HG03354 (cell line): ENCODE data around the gene TTC28.

Source experiments
- ATAC-seq: cut with Tn5 transposase; IDR thresholded peaks from one replicate; pipeline ENCODE4 v1.9.1; 2021; ENCODE audit warnings: mild to moderate bottlenecking; ENCODE audit not compliant: unreplicated experiment, poor library complexity, severe bottlenecking

Gene TTC28

DNA sequence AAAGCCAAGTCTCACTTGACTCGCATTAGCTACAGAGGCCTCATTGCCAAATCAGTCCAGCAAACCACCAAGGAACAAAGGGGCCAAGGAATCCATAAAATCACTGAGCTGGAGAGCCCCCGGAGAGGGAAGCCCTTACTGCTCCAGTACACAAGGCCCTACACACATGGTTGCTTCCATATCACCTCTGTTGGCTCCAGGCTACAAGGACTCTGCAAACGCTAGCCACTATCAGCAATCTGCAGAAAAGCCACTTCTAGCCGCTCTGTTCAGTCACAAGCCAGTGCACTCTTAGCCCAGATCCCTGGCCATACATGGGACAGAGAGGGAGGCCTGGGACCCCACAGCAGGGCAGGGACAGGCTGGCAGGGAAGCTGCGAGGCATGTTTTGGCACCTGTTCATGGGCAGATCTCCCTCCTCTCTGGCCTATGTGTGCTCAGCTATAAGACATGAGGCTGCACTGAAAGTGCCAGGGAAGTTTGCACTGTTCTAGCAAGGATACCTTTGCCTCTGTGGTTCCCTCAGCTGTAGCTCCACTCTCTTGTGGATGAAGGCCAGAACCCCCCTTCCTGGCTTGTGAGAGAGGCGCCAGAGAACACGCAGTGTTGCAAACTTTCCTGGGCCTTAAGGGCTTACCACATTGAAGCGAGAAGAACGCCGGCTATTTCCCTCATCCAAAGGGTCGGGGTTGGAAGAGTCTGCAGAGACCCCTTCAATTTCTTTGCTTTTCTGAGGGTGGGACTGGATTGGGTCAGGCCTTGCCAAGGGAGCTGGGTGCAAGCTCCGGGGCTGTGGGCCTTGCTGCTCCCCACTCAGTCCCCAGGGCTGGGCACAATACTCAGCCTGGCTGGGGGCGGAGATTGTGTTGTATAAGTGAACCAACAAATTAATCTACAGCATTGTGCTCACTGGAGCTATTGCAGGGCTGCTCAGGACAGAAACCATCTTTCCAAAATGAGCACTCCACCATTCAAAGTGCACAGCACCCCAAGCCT, 651.9 kb downstream of the TTC28 start:
- ATAC-seq, result no peak

DNA sequence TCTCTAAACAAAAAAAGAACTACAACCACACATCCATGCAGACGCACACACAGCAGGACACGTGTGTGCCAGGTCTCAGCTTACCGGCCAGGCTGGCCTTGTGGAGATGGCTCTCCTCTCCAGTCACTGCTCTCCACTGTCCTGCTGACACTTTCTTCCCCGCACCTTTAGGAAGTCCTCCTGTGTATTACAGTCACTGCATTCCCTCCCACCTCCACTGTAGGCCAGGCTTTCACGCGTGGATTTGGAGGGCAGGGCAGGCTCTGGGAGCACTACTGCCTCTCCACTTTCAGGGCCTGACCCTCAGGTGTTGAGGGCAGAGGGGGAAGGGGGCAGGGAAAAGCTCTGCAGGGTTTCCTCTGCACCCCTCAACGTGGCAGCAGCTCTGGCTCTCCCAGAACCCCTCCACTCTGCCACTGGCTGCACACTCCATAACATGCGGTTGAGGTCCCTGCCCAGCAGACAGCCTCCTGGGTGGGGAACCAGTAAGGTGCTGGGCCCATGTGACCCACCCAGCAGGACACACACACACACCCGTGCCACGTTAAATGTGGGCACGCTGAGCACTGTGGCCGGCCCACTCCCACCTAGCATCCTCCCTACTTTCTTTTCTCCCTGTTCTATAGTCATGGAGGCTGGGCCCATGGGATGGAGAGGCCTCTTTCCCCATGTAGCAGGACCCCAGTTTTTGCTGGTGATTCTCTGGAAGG, 653.6 kb downstream of the TTC28 start:
- no peak for ATAC-seq

DNA sequence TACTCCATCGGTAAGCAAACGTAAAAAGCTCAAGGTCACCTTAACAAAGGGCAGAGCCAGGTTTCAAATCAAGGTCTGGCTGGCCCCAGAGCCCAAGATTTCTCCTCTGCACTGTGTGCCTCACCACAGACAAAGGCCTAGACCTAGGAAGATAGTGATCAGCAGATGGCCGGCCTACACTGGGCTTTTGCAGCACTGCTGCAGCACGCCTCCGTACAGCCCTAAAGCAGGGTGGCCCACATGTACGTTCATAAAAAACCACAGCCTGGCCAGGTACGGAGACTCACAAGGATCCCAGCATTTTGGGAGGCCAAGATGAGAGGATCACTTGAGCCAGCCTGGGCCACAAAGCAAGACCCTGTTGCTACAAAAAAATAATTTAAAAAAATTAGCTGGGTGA, 654.3 kb downstream of the TTC28 start:
- no peak for ATAC-seq

DNA sequence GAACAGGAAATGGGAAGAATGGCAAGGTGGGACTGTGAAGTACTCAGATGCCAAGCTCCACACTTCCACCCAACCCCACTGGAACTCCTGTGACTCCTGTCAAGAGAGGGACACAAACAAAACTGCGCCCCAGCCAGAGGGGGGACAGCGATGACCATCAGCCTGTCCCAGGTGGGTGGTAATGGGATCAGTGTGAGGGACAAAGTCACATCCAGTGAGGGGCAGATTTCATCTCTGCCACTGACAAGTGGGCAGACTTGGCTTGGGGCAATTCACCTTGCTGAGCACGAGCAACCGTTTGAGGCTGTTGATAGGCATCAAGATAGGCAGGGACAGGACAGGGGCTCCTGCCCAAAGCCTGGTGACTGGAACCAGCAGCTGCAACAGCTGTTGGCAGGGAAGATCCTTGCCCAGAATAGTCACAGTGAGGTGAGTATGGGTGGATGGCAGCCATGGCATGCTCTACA, 655.2 kb downstream of the TTC28 start:
- no peak for ATAC-seq

DNA sequence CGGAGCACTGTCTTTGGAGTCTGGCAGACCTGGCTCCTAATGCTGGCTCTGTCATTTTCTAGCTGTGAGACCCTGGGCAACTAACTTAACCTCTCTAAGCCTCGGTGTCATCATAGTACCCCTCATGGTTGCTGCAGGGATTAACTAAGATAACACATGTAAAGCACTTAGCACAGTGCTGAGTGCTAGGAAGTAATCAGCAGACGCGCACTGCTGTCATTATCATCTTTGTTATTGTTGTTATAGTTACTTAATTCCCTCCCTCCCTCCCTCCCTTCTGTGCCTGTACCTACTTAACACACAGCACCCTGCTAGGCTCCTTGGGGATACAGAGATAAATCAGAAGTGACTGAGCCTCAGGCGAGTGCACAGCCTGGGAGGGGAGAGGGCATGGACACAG, 655.9 kb downstream of the TTC28 start:
- no peak for ATAC-seq

DNA sequence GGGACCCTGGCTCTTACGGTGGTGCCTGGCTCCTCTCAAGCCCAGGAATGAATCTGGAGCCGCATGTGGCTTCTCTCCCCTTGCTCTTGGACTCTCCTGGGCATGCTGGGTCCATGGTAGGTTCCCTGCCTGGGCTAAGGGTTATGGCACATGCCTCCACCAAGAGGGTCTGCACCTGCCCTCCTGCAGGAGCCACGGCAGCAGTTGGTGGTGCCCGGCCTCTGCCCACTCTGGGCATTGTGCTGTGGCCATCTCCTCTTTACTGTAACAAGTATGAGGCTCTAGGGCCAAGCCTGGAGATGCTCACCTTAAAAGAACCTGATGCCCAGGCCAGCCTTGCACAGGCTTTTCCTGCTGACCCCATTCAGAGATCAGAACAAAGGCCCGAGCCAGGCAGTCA, 656.6 kb downstream of the TTC28 start:
- ATAC-seq, result no peak

DNA sequence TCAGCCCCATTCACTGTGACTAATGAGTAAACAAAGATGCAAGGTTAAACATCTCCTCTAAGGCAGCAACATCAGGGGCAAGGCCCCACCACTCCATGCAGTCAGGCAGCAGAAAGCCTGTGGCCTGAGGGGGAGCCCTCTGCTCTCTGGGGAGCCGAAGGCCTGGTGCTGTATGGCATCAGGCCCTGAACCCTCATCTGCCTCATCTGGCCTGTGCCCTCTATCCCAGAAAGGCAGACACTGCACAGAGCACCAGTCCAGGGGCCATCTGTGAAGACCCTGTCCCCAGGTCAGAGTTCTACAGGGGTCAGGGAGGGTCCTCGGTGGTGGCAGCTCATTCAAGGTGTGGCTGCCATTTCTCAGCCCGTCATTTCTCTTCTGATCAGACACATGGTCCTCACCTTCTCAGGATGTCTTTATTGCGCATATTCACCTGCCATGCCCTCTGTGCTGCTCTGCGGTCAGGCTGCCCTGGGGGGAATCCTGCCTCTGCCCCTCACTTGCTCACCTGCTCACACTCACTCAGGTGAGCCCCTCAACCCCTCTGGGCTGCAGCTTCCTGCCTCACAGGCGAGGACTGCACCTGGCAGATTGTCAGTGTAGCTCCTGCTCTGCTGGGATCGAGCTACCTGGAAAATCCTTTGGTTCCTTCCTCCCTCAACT, 657.5 kb downstream of the TTC28 start:
- ATAC-seq, result no peak

DNA sequence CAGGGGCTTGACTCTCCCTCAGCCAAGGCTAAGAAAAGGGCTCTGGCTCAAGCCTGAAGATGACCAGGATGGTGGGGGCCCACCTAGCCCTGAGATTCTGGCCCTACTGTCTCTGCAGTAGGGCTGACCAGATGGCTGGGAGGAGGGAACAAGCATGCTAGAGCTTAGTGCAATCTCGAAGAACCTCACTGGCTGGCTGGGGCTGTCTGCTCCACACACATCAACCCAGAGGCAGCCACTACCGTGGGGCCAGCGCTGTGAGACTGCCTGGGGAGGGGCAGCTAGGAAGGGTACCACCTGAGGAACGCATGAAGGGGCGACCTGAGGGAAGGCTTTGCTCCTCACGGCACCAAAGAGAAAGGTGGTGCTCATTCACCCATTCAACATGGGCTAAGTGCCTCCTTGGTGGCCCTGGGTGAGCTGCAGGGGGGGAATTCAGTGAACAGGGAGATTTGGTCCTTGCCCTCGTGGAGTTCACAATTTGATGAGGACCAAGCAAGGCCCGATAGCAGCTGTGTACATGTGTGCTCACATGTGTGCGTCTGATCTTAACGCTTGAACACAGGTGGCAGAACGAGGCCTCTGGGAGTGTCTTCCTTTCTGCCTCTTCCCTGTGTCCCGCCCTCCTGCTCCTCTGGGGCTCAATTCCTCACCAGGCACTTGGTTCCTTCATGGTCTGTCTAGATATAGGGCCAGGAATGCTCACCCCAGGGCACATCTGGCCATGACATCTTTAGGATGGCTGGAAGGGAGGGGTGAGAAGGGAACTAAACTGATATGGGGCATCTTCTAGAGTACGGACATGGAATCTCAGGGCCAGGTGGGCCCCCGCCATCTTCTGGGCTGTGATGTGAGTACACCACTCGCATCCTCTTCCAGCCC, 658.3 kb downstream of the TTC28 start:
- no peak for ATAC-seq

DNA sequence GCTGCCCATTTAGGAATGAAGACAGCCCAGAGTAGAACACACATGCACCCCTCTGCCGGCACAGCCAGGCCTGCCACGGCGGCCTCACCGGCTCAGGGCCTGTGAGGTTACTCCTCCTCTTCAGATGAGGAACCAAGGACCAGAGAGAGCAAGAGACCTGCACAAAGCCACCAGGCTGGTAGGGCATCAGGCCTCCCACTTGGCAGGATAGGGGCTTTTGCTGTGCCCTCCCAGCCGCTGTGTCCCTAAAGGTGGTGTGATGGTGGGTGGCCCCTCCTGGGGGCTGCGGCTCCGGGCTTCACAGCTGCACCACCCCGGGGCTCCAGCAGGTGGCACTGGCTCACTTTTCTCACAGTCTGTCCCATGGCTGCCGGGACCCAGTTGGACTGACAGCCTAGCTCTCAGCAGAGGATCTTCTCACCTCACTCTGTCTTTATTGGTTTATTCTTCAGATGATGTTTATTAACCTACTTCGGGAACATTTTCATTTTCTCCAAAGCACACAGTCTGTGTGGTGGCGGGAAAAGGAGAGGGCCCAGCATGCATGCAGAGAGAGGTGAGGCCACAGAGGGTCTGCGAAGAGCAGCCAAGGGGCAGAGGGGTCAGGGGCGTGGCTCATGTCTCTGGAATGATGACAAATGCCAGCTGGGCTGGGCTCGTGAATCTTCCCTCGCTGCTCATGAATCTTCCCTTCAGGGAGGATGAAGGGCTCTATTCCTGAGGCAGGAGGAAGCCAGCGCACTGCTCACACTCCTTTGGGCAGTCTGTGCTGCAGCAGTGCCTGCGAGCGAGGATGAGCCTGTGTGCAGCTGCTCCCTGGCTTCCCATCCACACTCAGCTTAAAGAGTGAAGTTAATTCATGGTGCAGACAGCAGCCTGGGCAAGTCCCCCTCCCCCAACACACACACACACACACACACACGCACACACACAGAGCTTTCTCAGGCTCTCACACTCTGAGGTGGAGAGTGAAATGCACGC, 659.5 kb downstream of the TTC28 start:
- ATAC-seq, result peak; percentile 72

DNA sequence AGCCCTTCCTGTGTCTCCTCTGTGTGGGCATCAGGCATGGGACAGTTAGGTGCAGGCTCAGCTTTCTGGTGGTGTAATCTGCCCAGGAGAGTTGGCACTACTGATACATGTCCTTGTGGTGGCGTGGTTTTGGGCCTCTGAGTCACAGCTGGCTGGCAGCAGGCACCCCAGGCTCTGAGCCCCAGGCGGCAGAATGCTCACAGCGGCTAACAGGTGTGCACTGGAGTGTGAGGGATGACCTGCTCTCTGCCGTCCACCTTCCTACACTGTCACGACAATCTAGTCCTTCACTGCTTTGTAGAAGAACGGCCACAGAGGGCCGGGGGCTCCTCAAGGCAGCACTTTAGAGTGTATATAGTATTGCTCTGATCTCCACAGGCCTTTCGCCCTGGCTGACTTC, 660.3 kb downstream of the TTC28 start:
- no peak for ATAC-seq

DNA sequence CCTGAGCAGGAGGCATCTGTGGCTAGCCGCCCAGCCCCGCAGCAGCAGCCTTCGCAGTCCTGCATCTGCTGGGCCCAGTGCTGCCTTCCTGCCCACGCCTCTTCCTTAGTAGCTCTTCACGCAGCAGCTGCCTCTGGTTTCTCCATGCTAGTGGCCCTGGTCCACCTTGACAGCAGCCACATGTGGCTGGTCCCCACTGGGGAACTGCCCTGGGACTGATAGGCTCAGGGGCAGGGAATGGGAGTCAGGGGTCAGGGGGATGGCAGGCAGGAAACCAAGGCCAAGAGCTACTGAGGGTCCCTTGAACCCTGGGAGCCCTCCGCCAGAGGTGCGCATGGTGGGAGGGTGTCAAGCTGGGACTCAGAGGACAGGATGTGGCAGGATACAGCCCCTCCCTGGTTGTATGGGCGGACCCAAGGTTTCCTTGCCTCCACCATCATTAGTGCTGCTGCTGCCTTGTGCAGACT, 661.1 kb downstream of the TTC28 start:
- ATAC-seq, result no peak

DNA sequence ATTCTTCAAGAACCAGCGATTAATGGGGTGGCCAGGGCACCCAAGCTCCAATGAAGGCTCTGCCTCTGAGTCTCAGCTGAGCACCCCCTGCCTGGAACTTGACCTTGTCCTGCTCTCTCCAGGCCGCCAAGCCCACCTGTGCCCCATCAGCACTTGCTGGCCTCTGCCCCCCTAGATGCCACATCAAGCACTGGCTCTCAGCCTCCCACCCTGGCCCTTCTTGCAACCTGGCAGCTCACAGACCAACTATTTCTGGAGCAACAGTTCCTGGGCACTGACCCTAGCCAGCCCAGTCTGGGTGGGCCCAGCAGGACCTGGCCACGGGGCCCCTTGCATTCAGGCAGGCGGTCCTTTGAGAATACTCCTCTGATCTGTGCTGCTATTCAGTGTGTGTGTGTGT, 661.8 kb downstream of the TTC28 start:
- ATAC-seq, result no peak

DNA sequence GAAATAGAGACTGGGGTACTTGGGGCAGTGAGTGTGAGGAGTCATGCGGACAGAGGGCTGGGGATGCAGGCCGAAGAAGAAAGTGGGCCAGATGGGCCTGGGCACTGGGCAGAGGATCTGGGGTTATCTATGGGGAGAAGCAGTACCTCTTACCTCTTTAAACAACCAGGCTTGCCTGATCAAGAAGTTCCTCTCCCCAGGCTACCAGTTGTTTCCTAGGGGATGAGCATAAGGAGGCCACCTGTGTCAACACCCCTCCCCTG, 662.2 kb downstream of the TTC28 start:
- no peak for ATAC-seq

DNA sequence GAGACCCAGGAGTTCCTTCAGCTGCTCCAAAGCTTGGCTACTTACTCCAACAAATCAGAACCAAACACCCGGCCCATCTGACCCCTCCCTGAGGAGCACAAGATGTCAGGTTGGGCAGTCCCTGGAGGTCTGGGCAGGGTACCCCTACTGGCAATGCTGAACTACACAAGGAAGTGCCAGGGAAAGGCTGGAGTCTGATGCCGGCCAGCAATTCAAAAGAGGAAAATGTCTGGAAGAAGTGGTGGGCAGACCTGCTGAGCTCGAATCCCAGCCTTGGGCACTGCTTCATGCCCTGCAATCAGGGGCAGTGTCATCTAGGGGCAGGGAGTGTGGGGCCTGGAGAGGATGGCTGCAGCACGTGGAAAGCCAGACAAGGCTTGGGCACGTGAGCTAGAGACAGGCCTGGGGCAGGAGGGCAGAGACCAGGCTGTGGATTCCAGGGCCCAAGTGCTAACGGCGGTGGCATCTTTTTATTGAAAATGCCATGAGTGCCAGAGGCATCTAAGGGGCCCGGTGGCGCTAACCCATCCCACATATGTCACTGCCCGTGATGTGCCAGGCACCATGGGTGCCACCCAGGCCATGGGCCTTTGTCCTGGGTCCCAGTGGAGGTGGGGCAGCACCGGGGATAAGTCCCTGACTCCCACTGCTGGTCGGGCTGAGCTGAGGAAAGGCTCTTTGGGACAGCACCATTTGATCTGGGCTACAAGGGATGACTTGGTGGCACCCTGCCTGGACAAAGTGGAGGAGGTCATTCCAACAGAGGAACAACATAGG, 662.7 kb downstream of the TTC28 start:
- ATAC-seq, result no peak

DNA sequence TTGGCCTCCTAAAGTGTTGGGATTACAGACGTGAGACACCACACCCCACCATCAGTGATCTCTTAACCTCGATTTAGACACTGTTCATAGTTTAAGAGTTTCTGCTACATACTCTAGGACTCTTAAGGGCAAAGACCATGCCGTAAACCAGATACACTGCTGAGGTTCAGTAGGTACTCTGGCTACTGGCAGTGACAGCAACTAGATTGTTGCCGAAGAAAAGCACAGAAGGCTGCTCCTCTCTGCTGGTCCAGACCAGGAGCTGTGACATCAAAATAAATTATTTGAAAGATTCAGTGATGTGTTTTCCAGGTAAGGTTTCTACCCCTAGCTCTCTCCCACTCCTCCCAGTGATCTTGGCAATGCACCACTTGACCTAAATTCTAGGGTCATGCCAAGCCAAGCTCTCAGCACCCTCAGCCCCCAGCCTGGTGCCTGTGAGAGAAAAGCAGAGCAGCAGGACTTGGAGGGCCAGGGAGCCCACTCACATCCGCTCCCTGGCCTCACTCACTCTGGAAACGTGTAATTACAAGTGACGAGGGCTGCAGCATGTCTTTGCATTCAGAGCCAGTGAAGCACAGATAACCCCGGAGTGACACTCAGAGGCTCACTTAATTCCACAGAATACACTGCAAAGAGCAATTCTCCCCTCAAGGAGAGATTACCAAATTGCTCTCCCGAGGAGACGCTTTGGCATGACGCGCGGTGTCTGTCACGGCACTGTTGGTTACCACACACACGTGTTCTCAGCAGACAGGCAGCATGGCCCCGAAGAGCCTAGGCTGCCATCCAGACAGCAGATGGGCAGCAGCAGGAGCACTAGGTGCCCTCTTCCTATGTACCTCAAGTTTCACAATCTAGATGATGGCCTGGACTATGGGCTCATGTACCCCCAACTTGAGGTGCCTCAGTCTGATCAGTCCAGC, 663.7 kb downstream of the TTC28 start:
- no peak for ATAC-seq

DNA sequence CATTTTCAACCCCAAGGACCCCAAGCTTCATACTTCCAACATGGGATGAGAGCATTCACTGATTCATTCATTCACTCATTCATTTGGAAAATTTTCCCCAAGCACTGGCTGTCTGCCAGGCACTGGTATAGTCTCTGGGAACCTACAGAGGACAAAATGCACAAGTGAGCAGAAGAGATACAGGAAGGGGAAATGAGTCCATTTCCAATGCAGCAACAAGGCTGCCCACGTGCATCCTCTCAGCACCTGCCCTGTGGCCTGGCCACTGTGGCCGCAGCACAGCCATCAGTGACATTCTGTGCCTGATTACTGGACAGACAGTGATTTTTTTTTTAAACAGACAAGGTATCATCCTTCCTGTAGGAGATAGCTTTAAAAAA, 664.6 kb downstream of the TTC28 start:
- ATAC-seq, result no peak
